HG03159 (cell line): ENCODE data around the gene ABL1.
"Not testable (repeated sequence)": the region's sequence is repeated elsewhere in the genome, so short reads cannot be mapped to it uniquely, and the experiment has no call there.

ENCODE experiments used
- ATAC-seq: cut with Tn5 transposase; IDR thresholded peaks from one replicate; pipeline ENCODE4 v1.9.1; 2021; ENCODE audit warnings: mild to moderate bottlenecking, moderate library complexity; ENCODE audit not compliant: unreplicated experiment

ABL1 gene

DNA sequence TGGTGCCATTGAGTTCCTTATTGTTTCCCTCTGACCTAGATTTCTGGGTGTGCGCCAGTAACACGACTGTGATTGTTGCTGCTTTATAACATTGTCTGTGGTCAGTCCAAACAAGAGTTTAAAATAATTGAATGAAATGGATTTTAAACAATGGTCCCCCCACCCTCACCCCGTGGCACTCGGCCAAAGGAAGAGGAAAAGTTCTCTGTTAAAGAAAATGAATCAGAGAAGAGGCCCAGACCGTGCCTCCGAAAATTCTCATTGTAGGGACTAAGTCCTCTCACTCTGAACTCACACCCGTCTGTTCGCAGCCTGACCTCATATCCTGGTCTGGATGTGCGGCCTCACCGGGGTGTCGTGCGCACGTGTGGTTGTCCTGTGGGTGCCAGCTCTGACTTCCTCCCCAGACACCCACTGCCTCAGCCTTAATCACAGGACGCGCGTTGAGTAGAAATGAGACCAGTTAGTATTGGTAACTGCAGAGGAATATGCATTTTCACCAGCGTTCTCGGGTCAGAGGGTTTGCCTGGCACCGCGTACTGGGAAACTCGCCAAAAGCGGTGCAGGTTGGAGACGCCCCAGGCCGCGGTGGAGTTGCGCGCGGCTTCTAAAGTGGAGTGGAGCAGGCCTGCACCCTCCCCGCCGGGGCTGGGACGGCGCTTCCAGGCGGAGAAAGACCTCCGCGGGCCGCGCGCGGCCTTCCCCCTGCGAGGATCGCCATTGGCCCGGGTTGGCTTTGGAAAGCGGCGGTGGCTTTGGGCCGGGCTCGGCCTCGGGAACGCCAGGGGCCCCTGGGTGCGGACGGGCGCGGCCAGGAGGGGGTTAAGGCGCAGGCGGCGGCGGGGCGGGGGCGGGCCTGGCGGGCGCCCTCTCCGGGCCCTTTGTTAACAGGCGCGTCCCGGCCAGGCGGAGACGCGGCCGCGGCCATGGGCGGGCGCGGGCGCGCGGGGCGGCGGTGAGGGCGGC, at the start of gene ABL1:
TSS of gene ABL1 (plus strand) at position 884 of the 966 bp plus-strand sequence. CDS start 193 bp downstream, outside the sequence.
- peak; percentile 65 for ATAC-seq

GRCh38 chr9:130785940-130786508, 49.0 kb upstream of the ABL1 start:
- ATAC-seq = no peak

DNA sequence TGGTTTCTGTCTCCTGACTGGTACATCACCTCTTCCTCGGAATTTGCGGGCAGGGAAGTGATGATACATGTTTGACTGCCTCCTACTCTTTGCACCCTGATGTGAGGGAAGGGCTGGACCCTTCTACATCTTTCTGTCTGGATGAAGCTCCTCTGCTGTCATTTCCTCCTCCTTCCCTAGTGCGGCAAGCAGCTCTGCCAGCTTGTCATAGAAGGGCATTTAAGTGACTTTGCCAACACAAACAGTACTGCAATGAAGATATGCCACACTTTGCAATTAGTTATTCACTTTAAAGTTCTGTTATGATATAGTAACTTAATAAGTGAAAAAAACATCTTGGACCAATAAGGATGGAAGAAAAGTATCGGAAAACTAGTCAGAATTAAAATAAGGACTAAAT, 48.5 kb upstream of the ABL1 start:
- ATAC-seq = no peak

GRCh38 chr9:130789747-130790672, 45.0 kb upstream of the ABL1 start:
- no peak for ATAC-seq

- ATAC-seq = no peak
Observed at GRCh38 chr9:130791303-130791894, 43.7 kb upstream of the ABL1 start.

DNA sequence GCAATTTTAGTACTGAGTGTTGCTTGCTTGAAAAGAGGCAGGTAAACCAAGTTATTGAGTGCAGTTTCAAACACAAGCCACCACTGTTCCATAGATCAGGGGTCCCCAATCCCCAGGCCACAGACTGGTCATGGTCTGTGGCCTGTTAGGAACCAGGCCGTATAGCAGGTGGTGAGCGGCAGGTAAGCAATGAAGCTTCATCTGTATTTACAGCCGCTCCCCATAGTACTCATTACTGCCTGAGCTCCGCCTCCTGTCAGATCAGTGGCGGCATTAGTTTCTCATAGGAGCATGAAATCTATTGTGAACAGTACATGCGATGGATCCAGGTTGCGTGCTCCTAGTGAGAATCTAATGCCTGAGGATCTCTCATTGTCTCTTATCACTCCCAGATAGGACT, 41.5 kb upstream of the ABL1 start:
- ATAC-seq = no peak

DNA sequence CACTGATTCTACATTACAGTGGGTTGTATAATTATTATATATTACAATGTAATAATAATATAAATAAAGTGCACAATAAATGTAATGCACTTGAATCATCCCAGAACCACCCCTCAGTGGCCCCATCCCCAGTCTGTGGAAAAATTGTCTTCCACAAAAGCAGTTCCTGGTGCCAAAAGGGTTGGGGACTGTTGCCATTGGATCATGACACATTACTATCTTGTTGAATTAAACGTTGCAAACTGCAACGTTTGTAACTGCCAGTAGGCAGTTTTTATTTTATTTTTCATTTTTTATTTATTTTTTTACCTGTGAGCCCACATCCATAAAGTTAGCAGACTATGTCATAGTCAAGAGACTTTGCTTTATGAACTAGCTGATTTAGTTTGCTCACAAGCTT, 41.0 kb upstream of the ABL1 start:
- ATAC-seq = not testable (repeated sequence)

- ATAC-seq = not testable (repeated sequence)
Observed at GRCh38 chr9:130794423-130794822, 40.6 kb upstream of the ABL1 start.

DNA sequence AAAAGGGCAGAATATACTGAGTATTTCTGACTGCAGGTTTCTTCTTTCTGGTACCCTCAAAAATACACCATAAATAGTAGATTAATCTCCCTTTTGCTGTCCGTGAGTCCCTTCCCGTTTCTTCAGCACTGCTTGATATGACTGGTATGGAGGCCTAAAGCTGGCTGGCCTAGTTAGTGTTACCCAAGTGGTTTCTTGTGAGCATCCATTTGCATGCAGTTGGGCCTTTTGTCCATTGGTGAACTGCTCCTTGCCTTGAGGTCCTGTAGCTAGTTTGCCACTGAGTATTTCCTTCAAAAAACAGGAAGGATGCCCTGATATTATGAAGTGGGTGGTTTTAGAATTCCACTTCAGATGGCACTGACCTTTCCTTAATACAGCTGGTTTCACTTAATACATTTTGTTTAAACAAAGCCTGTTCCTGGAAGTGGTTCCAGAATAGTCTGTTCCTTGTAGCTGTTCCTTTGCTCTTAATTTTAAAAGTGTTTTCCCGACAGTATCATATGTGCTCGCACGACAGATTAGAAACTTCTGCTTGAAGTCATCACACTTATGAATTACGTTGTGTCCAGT, 40.0 kb upstream of the ABL1 start:
- ATAC-seq = no peak

DNA sequence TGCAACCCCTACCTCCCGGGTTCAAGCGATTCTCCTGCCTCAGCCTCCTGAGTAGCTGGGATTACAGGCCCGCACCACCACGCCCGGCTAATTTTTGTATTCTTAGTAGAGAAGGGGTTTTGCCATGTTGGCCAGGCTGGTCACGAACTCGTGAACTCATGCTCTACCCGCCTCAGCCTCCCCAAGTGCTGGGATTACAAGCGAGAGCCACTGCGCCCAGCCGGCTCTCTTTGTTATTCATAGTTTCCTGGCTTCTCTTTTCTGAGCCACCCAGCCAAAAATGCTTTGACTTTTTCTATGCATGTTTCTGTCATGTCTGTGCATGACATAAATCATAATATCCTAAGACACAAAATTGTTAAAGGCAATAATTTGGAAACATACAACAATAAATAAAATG, 31.9 kb upstream of the ABL1 start:
- ATAC-seq = not testable (repeated sequence)

DNA sequence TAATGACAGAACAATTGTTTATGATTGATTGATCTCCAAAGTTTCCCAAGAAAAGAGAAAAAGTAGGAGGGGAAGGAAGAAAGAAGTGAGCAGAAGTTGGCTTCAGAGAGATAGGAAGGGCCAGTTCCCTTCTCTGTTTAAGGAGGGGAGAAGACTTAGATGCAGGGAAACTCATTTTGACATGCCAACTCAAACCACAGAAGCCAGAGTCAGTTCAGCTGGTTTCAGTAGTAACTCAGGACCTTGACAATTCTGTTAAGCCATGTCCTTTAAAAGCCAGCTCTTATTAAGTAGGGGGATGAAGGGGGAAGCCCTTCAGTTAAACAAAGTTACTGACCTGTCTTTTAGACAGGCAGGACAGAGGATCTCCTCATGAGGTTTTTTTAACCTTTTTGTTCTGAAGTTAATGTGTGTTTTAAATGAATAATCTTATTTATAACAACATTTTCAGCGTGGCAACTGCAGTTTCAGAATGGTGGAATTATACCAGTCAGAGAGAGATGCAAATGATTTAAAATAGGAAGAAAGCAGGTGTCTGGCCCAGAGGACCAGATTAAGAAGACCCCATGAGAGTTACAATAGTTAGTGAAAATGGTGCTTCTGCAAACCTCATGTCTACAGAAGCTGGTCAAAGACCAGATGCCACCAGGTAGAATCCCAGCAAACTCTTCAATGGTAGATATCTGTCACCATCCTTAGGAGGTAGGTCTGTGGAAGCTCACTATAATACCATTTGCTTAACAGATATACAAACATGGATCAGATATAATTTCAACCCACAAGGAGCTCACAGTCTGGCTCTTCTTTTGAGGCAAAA, 29.3 kb upstream of the ABL1 start:
- ATAC-seq = no peak

DNA sequence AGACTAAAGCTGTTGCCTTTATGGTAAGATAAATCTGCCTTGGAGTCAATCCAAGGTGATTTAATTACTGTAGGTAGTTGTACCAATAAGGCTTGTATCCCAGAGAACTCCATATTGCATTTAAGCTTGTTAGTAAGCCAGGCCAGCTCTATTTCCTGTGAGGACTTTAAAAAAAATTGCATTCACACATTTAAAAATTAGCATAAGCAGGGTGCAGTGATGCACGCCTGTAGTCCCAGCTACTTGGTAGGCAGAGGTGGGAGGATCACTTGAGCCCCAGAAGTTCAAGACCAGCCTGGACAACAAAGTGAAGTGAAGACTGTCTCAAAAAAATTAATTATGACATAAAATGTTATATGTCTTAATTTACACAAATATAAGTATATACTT, 28.7 kb upstream of the ABL1 start:
- no peak for ATAC-seq

DNA sequence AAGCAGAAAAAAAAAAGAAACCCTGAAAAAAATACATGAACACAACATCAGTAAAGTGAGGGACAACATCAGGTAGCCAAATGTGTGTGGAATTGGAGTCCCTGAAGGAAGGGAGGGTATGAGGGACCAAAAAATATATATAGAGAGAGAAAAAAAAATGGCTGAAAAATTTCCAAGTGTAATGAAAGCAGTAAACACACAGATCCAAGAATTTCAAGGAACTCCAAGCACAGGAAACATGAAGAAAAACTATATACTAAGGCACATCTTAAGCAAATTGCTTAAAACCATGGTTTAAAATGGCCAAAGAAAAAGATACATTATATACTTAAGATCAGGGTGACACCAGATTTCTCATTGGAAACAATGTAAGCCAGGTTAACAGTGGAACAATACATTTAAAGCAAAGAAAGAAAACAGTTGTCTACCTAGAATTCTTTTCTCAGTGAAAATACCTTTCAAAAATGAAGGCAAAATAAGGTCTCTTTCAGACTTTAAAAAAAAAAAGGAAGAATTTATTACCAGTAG, 24.4 kb upstream of the ABL1 start:
- ATAC-seq = no peak

DNA sequence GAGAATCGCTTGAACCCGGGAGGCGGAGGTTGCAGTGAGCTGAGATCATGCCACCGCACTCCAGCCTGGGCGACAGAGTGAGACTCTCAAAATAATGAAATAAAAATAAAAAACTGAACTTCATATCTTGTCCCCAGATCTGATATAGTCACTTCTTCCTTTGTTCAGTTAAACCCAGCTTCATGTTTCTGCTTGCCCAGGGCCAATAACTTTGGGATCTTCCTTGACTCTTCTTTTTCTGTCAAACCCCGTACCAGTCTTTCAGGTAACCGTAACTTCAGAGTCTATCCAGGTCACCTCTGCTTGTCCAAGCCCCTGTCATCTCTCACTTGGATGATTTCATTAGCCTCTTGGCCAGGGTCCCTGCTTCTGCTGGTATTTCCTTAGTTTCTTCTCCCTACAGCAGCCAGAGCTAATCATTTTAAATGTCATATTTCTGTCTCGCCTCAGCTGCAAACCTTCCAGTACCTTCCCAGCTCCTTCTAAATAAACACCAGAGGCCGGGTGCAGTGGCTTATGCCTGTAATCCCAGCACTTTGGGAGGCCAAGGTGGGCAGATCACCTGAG, 19.7 kb upstream of the ABL1 start:
- no peak for ATAC-seq

- ATAC-seq = no peak
Observed at GRCh38 chr9:130817914-130818313, 17.1 kb upstream of the ABL1 start.

DNA sequence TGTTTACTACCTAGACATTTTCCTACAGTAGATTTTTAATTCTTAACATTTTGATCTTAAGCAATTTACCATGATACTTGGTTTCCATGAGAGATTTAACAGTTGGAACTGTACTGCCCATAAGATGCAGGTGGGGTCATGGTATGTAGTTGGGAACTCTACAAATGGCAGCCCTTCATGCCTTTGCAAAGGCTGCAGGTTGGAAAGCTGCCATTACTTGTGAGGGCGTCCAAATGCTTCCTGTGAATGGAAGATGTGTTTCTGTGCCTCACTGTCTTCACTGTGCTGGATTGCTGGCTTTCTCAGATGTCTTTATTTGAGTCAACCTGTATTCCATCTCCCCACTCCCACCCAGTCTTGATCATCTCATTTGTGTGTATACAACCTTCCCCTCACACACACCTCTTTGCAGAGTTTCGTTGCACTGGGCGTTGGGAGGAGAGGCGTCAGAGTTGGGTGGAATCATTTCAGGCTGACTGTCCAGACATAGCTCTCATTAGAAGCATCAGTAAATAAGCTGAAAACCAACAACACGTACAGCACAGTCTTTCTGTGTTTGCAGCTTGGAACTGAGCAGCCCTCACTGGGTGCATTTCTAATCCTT, 14.8 kb upstream of the ABL1 start:
- ATAC-seq = no peak

- ATAC-seq = no peak
Observed at GRCh38 chr9:130823435-130823834, 11.6 kb upstream of the ABL1 start.

- no peak for ATAC-seq
Observed at GRCh38 chr9:130824079-130824478, 11.0 kb upstream of the ABL1 start.
